Ureter (tissue), 1 donor: Measurements from ENCODE around the gene WNT11. TPM values are rescaled to one million over a fixed set of nuclear protein-coding genes. Genes with fewer than 3 reads are reported as not detected.

ENCODE experiments used
- DNase-seq: peaks from one replicate; pipeline ENCODE4 v3.0.0-alpha.2; 2020; ENCODE audit warnings: low spot score
- total RNA-seq: library from RNA; stranded (reverse); gene quantifications from one replicate; pipeline ENCODE4 v1.2.4, GENCODE V29; 2023
- donor health status: DM: yes; HTN: yes; CAD: no.

The WNT11 gene
- total RNA-seq, 1 donor from 2014 or later, result 1.7 TPM

- no peak for DNase-seq
Observed at GRCh38 chr11:76218449-76219178, 12.3 kb upstream of the WNT11 start.

- DNase-seq, result no peak
Observed at GRCh38 chr11:76217653-76218160, 11.4 kb upstream of the WNT11 start.

- DNase-seq, result no peak
Observed at GRCh38 chr11:76216536-76217325, 10.4 kb upstream of the WNT11 start.

- no peak for DNase-seq
Observed at GRCh38 chr11:76215941-76216340, 9.6 kb upstream of the WNT11 start.

- no peak for DNase-seq
Observed at GRCh38 chr11:76214968-76215548, 8.8 kb upstream of the WNT11 start.

- no peak for DNase-seq
Observed at GRCh38 chr11:76214186-76214585, 7.9 kb upstream of the WNT11 start.

GRCh38 chr11:76212086-76213035, 6.1 kb upstream of the WNT11 start:
- no peak for DNase-seq

- DNase-seq, result no peak
Observed at GRCh38 chr11:76210931-76211851, 4.9 kb upstream of the WNT11 start.

GRCh38 chr11:76209973-76210930, 4.0 kb upstream of the WNT11 start:
- peak; percentile 71 for DNase-seq

- no peak for DNase-seq
Observed at GRCh38 chr11:76209375-76209972, 3.2 kb upstream of the WNT11 start.

GRCh38 chr11:76208438-76209374, 2.4 kb upstream of the WNT11 start:
- peak; percentile 67 for DNase-seq

- peak; percentile 77 for DNase-seq
Observed at GRCh38 chr11:76207642-76208401, 1.5 kb upstream of the WNT11 start.

- DNase-seq, result no peak
Observed at GRCh38 chr11:76206077-76206326, 300 bp downstream of the WNT11 start.

- no peak for DNase-seq
Observed at GRCh38 chr11:76205252-76206076, 838 bp downstream of the WNT11 start.

- no peak for DNase-seq
Observed at GRCh38 chr11:76203937-76204336, 2.4 kb downstream of the WNT11 start.
